SK-N-SH treated with all-trans-retinoic acid at 6 μM for 48 hours (cell line): ENCODE measurements around the gene KAT6B.

Experiments
- ATAC-seq: fragments of 200-7000 bp; cut with Tn5 transposase; 3 replicates; pipeline ENCODE4 v1.9.1; 2020; ENCODE audit warnings: mild to moderate bottlenecking, moderate library complexity
- ARNTL ChIP-seq: fragments of 450-650 bp; formaldehyde crosslinking; IDR thresholded peaks from 2 replicates; pipeline ENCODE4 v1.5.0; 2020; ENCODE audit warnings: low read depth, mild to moderate bottlenecking, moderate library complexity, borderline replicate concordance
- ESRRG ChIP-seq: fragments of 250-450 bp; sonication (Bioruptor Pico); IDR thresholded peaks from 2 replicates; pipeline ENCODE4 v1.6.1; 2021; ENCODE audit warnings: mild to moderate bottlenecking
- GLIS3 ChIP-seq: fragments of 250-450 bp; sonication (Bioruptor Pico); IDR thresholded peaks from 2 replicates; pipeline ENCODE4 v1.5.0; 2020; ENCODE audit warnings: mild to moderate bottlenecking, moderate library complexity
- ISL1 ChIP-seq: fragments of 250-450 bp; sonication (Bioruptor Pico); IDR thresholded peaks from 2 replicates; pipeline ENCODE4 v2.1.2; 2022; ENCODE audit warnings: mild to moderate bottlenecking, moderate library complexity
- OSR1 ChIP-seq: fragments of 250-450 bp; sonication (Bioruptor Pico); IDR thresholded peaks from 2 replicates; pipeline ENCODE4 v1.8.0; 2022; ENCODE audit warnings: moderate library complexity, mild to moderate bottlenecking, inconsistent platforms
- PPARA ChIP-seq: fragments of 250-450 bp; sonication (Bioruptor Pico); IDR thresholded peaks from 2 replicates; pipeline ENCODE4 v1.5.0; 2020; ENCODE audit warnings: mild to moderate bottlenecking, borderline replicate concordance
- SNAI2 ChIP-seq: fragments of 250-450 bp; sonication (Bioruptor Pico); IDR thresholded peaks from 2 replicates; pipeline ENCODE4 v1.5.0; 2020; ENCODE audit warnings: mild to moderate bottlenecking, moderate library complexity
- TCF4 ChIP-seq: fragments of 250-450 bp; sonication (Bioruptor Pico); IDR thresholded peaks from 2 replicates; pipeline ENCODE4 v1.8.0; 2021; ENCODE audit warnings: mild to moderate bottlenecking, moderate library complexity, borderline replicate concordance
- TOX ChIP-seq: fragments of 250-450 bp; sonication (Bioruptor Pico); IDR thresholded peaks from 2 replicates; pipeline ENCODE4 v1.8.0; 2021; ENCODE audit warnings: mild to moderate bottlenecking, moderate library complexity, borderline replicate concordance
- ZC3H10 ChIP-seq: fragments of 250-450 bp; sonication (Bioruptor Pico); IDR thresholded peaks from 2 replicates; pipeline ENCODE4 v1.5.1; 2021; ENCODE audit warnings: mild to moderate bottlenecking, moderate library complexity
- ZFP3 ChIP-seq: fragments of 250-450 bp; sonication (Bioruptor Pico); IDR thresholded peaks from 2 replicates; pipeline ENCODE4 v1.5.0; 2020; ENCODE audit warnings: mild to moderate bottlenecking, moderate library complexity
- ZFP30 ChIP-seq: fragments of 450-650 bp; formaldehyde crosslinking; IDR thresholded peaks from 2 replicates; pipeline ENCODE4 v1.5.0; 2022; ENCODE audit warnings: mild to moderate bottlenecking, moderate library complexity
- ZNF565 ChIP-seq: fragments of 450-650 bp; formaldehyde crosslinking; conservative IDR thresholded peaks from 2 replicates; pipeline ENCODE4 v1.5.0; 2020; ENCODE audit warnings: low read depth, mild to moderate bottlenecking, moderate library complexity
- ZNF70 ChIP-seq: fragments of 450-650 bp; formaldehyde crosslinking; IDR thresholded peaks from 2 replicates; pipeline ENCODE4 v1.5.0; 2020; ENCODE audit warnings: mild to moderate bottlenecking, moderate library complexity
- ZNF8 ChIP-seq: fragments of 450-650 bp; formaldehyde crosslinking; IDR thresholded peaks from 2 replicates; pipeline ENCODE4 v1.5.0; 2020; ENCODE audit warnings: mild to moderate bottlenecking, moderate library complexity
- TF ChIP-seq, protein P1 (sequence below): fragments of 250-450 bp; sonication (Bioruptor Pico); IDR thresholded peaks from 2 replicates; pipeline ENCODE4 v1.8.0; 2021; ENCODE audit warnings: low read depth, mild to moderate bottlenecking, moderate library complexity, borderline replicate concordance
- TF ChIP-seq, protein P2 (sequence below): fragments of 250-450 bp; sonication (Bioruptor Pico); IDR thresholded peaks from 2 replicates; pipeline ENCODE4 v1.5.1; 2021; ENCODE audit warnings: mild to moderate bottlenecking, moderate library complexity
- TF ChIP-seq, protein P3 (sequence below): fragments of 250-450 bp; sonication (Bioruptor Pico); IDR thresholded peaks from 2 replicates; pipeline ENCODE4 v1.5.0; 2020; ENCODE audit warnings: mild to moderate bottlenecking, moderate library complexity
- TF ChIP-seq, protein P4 (sequence below): fragments of 250-450 bp; sonication (Bioruptor Pico); IDR thresholded peaks from 2 replicates; pipeline ENCODE4 v1.8.0; 2020; ENCODE audit warnings: mild to moderate bottlenecking, moderate library complexity, borderline replicate concordance
- TF ChIP-seq, protein P5 (sequence below): fragments of 250-450 bp; sonication (Bioruptor Pico); IDR thresholded peaks from 2 replicates; pipeline ENCODE4 v1.5.1; 2020; ENCODE audit warnings: low read depth, mild to moderate bottlenecking, moderate library complexity

KAT6B gene

DNA sequence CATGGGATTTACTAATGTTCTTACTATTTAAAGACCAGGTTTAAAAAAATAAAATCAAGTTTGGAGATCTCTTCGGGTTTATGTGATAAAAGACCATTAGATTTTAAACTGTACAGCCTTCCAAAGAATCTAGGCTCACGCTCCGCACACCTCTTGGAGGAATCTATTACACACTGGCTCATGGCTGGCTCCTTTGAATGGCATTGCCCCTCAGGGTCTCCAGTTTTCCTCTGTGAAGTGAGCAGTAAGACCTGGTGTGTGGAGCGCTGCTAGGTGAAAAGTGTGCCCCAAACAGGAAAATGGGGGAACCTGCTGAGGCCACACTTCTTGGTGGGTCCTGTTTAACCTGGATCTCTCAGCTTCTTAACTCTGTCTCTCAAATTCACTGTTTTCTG is 142.3 kb downstream of the KAT6B start:
- no peak for TF ChIP-seq TCF4 (CRISPR knock-in tag)
- no peak for TF ChIP-seq ZC3H10 (CRISPR knock-in tag)
- TF ChIP-seq ISL1 = no peak
- TF ChIP-seq, protein P1, sequence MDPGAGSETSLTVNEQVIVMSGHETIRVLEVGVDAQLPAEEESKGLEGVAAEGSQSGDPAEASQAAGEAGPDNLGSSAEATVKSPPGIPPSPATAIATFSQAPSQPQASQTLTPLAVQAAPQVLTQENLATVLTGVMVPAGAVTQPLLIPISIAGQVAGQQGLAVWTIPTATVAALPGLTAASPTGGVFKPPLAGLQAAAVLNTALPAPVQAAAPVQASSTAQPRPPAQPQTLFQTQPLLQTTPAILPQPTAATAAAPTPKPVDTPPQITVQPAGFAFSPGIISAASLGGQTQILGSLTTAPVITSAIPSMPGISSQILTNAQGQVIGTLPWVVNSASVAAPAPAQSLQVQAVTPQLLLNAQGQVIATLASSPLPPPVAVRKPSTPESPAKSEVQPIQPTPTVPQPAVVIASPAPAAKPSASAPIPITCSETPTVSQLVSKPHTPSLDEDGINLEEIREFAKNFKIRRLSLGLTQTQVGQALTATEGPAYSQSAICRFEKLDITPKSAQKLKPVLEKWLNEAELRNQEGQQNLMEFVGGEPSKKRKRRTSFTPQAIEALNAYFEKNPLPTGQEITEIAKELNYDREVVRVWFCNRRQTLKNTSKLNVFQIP = no peak
- no peak for TF ChIP-seq OSR1
- TF ChIP-seq ARNTL (CRISPR knock-in tag) = no peak
- no peak for TF ChIP-seq ZNF565 (CRISPR knock-in tag)
- TF ChIP-seq ZFP3 (CRISPR knock-in tag) = no peak
- TF ChIP-seq ZFP30 = no peak
- TF ChIP-seq PPARA (CRISPR knock-in tag) = no peak
- TF ChIP-seq, protein P2, sequence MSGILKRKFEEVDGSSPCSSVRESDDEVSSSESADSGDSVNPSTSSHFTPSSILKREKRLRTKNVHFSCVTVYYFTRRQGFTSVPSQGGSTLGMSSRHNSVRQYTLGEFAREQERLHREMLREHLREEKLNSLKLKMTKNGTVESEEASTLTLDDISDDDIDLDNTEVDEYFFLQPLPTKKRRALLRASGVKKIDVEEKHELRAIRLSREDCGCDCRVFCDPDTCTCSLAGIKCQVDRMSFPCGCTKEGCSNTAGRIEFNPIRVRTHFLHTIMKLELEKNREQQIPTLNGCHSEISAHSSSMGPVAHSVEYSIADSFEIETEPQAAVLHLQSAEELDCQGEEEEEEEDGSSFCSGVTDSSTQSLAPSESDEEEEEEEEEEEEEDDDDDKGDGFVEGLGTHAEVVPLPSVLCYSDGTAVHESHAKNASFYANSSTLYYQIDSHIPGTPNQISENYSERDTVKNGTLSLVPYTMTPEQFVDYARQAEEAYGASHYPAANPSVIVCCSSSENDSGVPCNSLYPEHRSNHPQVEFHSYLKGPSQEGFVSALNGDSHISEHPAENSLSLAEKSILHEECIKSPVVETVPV = no peak
- TF ChIP-seq TOX (CRISPR knock-in tag) = no peak
- no peak for TF ChIP-seq GLIS3 (CRISPR knock-in tag)
- no peak for TF ChIP-seq ESRRG (CRISPR knock-in tag)
- no peak for TF ChIP-seq ZNF8 (CRISPR knock-in tag)
- TF ChIP-seq ZNF70 = no peak
- TF ChIP-seq, protein P3, sequence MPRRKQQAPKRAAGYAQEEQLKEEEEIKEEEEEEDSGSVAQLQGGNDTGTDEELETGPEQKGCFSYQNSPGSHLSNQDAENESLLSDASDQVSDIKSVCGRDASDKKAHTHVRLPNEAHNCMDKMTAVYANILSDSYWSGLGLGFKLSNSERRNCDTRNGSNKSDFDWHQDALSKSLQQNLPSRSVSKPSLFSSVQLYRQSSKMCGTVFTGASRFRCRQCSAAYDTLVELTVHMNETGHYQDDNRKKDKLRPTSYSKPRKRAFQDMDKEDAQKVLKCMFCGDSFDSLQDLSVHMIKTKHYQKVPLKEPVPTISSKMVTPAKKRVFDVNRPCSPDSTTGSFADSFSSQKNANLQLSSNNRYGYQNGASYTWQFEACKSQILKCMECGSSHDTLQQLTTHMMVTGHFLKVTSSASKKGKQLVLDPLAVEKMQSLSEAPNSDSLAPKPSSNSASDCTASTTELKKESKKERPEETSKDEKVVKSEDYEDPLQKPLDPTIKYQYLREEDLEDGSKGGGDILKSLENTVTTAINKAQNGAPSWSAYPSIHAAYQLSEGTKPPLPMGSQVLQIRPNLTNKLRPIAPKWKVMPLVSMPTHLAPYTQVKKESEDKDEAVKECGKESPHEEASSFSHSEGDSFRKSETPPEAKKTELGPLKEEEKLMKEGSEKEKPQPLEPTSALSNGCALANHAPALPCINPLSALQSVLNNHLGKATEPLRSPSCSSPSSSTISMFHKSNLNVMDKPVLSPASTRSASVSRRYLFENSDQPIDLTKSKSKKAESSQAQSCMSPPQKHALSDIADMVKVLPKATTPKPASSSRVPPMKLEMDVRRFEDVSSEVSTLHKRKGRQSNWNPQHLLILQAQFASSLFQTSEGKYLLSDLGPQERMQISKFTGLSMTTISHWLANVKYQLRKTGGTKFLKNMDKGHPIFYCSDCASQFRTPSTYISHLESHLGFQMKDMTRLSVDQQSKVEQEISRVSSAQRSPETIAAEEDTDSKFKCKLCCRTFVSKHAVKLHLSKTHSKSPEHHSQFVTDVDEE (CRISPR knock-in tag) = no peak
- TF ChIP-seq SNAI2 (CRISPR knock-in tag) = no peak
- TF ChIP-seq, protein P4, sequence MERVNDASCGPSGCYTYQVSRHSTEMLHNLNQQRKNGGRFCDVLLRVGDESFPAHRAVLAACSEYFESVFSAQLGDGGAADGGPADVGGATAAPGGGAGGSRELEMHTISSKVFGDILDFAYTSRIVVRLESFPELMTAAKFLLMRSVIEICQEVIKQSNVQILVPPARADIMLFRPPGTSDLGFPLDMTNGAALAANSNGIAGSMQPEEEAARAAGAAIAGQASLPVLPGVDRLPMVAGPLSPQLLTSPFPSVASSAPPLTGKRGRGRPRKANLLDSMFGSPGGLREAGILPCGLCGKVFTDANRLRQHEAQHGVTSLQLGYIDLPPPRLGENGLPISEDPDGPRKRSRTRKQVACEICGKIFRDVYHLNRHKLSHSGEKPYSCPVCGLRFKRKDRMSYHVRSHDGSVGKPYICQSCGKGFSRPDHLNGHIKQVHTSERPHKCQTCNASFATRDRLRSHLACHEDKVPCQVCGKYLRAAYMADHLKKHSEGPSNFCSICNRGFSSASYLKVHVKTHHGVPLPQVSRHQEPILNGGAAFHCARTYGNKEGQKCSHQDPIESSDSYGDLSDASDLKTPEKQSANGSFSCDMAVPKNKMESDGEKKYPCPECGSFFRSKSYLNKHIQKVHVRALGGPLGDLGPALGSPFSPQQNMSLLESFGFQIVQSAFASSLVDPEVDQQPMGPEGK (CRISPR knock-in tag) = no peak
- TF ChIP-seq, all 23 proteins: peak for 0
- no peak for ATAC-seq

DNA sequence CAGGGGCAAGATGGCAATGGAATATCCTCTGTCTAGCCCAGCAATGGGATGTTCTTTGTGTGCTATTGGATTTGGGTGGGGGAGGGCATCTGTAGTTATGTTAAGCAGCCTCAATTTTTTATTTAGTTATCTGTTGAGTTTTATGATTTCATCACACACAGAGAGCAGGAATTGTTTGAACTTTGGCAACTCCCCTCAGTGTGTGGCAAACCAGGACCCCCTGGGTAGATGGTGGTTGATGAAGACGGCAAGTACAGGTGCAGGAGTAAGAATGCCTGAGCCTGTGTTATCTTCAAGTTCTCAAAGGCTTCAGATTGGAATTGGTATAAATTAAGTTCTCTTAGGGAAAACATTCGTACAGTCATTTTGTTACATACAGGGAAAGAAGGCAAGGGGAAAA is 142.7 kb downstream of the KAT6B start:
- TF ChIP-seq, protein P5, sequence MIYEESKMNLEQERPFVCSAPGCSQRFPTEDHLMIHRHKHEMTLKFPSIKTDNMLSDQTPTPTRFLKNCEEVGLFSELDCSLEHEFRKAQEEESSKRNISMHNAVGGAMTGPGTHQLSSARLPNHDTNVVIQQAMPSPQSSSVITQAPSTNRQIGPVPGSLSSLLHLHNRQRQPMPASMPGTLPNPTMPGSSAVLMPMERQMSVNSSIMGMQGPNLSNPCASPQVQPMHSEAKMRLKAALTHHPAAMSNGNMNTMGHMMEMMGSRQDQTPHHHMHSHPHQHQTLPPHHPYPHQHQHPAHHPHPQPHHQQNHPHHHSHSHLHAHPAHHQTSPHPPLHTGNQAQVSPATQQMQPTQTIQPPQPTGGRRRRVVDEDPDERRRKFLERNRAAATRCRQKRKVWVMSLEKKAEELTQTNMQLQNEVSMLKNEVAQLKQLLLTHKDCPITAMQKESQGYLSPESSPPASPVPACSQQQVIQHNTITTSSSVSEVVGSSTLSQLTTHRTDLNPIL (CRISPR knock-in tag) = no peak
- TF ChIP-seq ZFP30 = no peak
- TF ChIP-seq ZFP3 (CRISPR knock-in tag) = no peak
- no peak for TF ChIP-seq ZC3H10 (CRISPR knock-in tag)
- TF ChIP-seq TOX (CRISPR knock-in tag) = no peak
- ATAC-seq = no peak

DNA sequence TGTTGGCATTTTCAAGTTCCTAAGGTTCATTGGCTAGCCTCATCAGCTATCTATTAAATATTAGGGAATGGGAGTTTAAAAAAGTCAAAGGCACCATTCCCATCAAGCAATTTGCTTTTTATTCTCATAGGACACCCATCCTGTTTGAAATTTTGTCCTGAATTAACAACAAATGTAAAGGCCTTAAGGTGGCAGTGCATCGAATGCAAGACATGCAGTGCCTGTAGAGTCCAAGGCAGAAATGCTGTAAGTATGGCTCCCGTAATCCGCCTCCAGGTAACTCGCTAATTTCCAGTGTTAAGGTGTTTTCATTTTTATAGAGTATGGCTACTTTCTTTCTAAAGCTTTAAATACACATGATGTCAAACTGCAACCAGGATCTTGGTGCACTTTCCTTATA is 143.1 kb downstream of the KAT6B start:
- no peak for ATAC-seq
- TF ChIP-seq ZFP30 (no peak), SNAI2 (CRISPR knock-in tag) (no peak), TCF4 (CRISPR knock-in tag) (no peak), PPARA (CRISPR knock-in tag) (no peak)
- TF ChIP-seq, protein P1 = no peak
- TF ChIP-seq, protein P2 = no peak
- TF ChIP-seq, all 23 proteins: peak for 0
